ENCODE data around the gene FMC1.

DNA sequence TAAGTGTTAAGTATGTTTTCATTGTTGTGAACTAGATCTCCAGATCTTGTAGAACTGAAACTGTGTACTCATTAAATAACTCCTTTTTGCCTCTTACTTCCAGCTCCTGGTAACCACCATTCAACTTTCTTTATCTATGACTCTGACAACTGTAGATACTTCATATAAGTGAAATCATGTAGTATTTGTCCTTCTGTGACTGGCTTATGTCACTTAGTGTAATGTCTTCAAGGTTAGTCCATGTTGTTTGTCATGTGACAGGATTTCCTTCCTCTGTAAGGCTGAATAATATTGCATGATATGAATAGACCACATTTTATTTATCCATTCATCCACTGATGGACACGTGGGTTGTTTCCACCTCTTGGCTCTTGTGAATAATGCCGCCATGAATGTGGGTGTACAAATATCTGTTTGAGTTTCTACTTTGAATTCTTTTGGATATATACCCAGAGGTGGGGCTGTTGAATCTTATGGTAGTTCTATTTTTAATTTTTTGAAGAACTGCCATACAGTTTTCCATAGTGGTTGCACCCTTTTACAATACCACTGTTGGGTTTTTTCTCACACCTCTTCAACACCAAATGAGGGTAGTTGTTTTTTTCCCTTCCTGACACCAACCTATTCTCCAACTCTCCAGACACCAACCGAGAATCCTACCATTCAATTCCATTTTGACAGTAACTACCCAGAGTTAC, 10.7 kb upstream of the FMC1 start:
- TF ChIP-seq, protein P1, sequence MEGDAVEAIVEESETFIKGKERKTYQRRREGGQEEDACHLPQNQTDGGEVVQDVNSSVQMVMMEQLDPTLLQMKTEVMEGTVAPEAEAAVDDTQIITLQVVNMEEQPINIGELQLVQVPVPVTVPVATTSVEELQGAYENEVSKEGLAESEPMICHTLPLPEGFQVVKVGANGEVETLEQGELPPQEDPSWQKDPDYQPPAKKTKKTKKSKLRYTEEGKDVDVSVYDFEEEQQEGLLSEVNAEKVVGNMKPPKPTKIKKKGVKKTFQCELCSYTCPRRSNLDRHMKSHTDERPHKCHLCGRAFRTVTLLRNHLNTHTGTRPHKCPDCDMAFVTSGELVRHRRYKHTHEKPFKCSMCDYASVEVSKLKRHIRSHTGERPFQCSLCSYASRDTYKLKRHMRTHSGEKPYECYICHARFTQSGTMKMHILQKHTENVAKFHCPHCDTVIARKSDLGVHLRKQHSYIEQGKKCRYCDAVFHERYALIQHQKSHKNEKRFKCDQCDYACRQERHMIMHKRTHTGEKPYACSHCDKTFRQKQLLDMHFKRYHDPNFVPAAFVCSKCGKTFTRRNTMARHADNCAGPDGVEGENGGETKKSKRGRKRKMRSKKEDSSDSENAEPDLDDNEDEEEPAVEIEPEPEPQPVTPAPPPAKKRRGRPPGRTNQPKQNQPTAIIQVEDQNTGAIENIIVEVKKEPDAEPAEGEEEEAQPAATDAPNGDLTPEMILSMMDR (optimal IDR thresholded peaks at IDR 0.05 in 1 of 3, IDR thresholded peaks at IDR 0.05 in 1 of 3, conservative IDR thresholded peaks at IDR 0.05 in 1 of 3; ENCODE audit: extremely low read depth in 1 of 3, insufficient read depth in 2 of 3, low read length in 3 of 3), result no peak
- no peak for TF ChIP-seq EZH2 (IDR thresholded peaks at IDR 0.05; ENCODE audit: low read length)

Measured in keratinocyte (primary cell).